Measurements from ENCODE around the gene SLC9A3. TPM values are rescaled to one million over a fixed set of nuclear protein-coding genes. Genes with fewer than 3 reads are reported as not detected.
"Not testable (repeated sequence)": the region's sequence is repeated elsewhere in the genome, so short reads cannot be mapped to it uniquely, and the experiment has no call there.

SLC9A3 gene
- total RNA-seq, 2 experiments from 2014 or later: 2.0 to 2.3 TPM

DNA sequence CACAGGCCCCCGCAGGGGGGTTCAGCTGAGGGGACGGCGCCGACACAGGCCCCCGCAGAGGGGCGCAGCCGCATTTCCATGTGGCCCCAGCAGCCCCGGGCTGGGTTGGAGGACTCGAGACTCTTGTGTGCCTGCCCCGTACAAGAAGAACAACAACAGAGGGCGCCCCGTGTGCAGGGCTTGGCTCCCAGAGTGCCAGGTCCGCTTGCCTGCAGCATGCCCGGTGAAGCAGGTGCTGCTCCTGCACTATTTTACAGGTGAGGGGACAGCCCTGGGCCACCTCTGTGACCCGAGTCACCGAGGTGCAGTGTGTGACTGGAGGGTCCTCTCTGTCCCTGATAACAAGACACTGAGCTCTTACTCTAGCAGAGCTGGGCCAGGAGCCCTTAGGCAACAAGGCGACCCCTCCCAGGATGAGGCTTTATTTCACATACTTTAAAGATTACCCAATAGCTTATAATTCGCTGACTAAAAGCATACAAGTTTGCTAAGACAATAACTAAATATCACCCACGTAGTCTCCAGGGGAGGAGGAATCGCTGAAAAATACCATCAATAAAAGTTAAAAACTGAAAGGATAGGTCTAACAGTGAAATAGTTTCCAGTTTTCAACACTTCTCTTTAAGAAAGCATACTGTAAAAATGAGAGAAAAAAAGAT, 41.7 kb upstream of the SLC9A3 start:
- POLR2A ChIA-PET: no interaction called here
- DNase-seq (no peak), ATAC-seq (ENCODE audit: low read depth) (no peak)
- peaks cover 16% of the 10 kb centered on the region for H3K27me3 Mint-ChIP-seq
- H3K27ac Mint-ChIP-seq: no peak overlapping the region
- no peaks in the 10 kb centered on the region for H3K36me3 Mint-ChIP-seq
- no peaks in the 10 kb centered on the region for H3K4me1 Mint-ChIP-seq
- H3K4me3 Mint-ChIP-seq: no peak overlapping the region
- no peaks in the 10 kb centered on the region for H3K9me3 Mint-ChIP-seq

DNA sequence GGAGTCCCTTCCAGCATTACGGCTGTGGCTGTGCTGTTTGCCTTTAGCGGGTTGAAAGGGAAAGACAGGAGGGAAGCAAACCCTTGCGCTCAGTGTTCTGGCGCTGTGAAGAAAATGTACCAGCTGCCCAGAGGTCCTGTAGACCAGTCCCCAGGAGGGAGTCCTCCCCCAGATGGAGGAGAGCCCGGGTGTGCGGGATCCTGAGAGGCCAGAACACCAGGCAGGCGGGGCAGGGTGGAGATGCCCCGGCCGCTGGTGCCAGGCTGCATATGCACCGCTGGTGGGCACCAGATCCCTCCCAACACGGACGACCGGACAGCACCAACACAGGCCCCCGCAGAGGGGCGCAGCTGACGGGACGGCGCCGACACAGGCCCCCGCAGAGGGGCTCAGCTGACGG, 37.2 kb upstream of the SLC9A3 start:
- Mint-ChIP-seq H3K9me3 (no peaks in the 10 kb centered on the region), H3K36me3 (no peaks in the 10 kb centered on the region), H3K27ac (no peak overlapping the region), H3K27me3 (peaks cover 13% of the 10 kb centered on the region), H3K4me1 (no peaks in the 10 kb centered on the region), H3K4me3 (no peak overlapping the region)
- DNase-seq: no peak
- POLR2A ChIA-PET: no interaction called here
- no peak for ATAC-seq (ENCODE audit: low read depth)

DNA sequence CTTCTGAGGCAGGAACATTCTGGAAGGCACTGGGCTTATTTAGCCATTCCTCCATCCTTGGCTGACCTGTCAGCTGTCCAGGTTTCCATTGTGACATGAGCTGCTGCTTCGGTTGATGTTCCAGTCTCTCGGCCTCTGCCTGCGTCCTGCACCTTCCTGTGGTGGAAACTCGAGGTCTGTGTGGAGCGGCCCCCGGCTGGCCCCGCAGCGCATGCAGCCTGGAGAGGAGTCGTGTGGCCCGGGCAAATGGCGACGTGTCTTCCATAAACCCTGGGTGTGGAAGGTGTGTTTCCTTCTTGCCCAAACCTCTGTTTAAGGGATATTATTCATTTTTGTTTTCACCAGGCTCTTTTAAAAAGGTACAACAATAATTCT, 36.5 kb upstream of the SLC9A3 start:
- no peaks in the 10 kb centered on the region for H3K36me3 Mint-ChIP-seq
- no peak for DNase-seq
- POLR2A ChIA-PET: no interaction called here
- H3K27me3 Mint-ChIP-seq: peaks cover 7% of the 10 kb centered on the region
- ATAC-seq (ENCODE audit: low read depth): no peak
- no peak overlapping the region for H3K4me3 Mint-ChIP-seq
- no peaks in the 10 kb centered on the region for H3K4me1 Mint-ChIP-seq
- H3K27ac Mint-ChIP-seq: no peak overlapping the region
- H3K9me3 Mint-ChIP-seq: no peaks in the 10 kb centered on the region

DNA sequence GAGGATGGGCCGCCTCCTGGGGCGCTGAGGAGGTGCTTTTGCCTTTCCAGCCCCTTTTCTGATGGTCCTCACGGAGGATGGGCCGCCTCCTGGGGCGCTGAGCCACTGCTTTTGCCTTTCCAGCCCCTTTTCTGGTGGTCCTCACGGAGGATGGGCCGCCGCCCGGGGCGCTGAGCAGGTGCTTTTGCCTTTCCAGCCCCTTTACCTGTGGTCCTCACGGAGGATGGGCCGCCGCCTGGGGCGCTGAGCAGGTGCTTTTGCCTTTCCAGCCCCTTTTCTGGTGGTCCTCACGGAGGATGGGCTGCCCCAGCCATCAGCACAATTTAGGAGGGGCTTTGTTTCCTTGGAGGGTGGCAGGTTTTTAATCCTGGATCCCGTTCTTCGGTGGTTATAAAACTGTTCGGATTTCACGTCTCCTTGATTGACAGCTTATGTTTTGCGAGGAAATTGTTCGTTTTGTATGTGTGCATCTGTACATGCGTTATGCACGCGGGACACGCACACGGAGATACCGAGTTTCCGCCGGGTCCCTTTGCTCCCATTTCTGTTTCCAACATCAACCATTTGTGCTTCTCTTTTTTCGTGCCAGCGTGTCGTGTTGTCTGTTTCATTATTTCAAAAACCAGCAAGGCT, 34.7 kb upstream of the SLC9A3 start:
- no peak overlapping the region for H3K4me3 Mint-ChIP-seq
- POLR2A ChIA-PET: no interaction called here
- H3K36me3 Mint-ChIP-seq: no peaks in the 10 kb centered on the region
- DNase-seq: no peak
- ATAC-seq (ENCODE audit: low read depth): no peak
- peaks cover 6% of the 10 kb centered on the region for H3K27me3 Mint-ChIP-seq
- H3K4me1 Mint-ChIP-seq: no peaks in the 10 kb centered on the region
- no peaks in the 10 kb centered on the region for H3K9me3 Mint-ChIP-seq
- no peak overlapping the region for H3K27ac Mint-ChIP-seq

DNA sequence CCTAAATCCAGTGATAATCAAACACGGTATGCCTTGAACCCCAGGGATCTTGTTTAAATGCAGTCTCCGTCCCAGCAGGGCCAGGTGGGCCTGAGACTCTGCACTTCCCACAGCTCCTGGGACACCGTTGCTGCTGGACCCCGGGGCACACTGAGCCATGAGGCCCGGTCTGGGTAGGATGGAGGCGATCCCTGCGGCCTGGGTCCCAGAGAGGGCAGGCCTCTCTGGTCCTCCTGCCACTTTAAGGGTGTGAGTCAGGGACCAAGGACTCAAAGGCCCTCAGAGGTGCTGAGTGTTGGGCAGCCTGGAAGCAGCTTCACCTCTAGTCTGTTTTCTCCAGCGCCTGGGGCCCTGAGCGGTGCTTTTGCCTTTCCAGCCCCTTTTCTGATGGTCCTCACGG, 34.1 kb upstream of the SLC9A3 start:
- Mint-ChIP-seq H3K27me3 (peaks cover 6% of the 10 kb centered on the region), H3K4me3 (no peak overlapping the region), H3K4me1 (no peaks in the 10 kb centered on the region), H3K9me3 (no peaks in the 10 kb centered on the region), H3K27ac (no peak overlapping the region), H3K36me3 (no peaks in the 10 kb centered on the region)
- DNase-seq (no peak), ATAC-seq (ENCODE audit: low read depth) (no peak)
- POLR2A ChIA-PET: no interaction called here

- DNase-seq; H3K27me3 Mint-ChIP-seq; POLR2A ChIA-PET; H3K9me3 Mint-ChIP-seq; H3K4me3 Mint-ChIP-seq; H3K27ac Mint-ChIP-seq; H3K4me1 Mint-ChIP-seq; H3K36me3 Mint-ChIP-seq; ATAC-seq (ENCODE audit: low read depth): not testable (repeated sequence)
These were observed 33.7 kb upstream of the SLC9A3 start for GRCh38 chr5:557917-558316.

DNA sequence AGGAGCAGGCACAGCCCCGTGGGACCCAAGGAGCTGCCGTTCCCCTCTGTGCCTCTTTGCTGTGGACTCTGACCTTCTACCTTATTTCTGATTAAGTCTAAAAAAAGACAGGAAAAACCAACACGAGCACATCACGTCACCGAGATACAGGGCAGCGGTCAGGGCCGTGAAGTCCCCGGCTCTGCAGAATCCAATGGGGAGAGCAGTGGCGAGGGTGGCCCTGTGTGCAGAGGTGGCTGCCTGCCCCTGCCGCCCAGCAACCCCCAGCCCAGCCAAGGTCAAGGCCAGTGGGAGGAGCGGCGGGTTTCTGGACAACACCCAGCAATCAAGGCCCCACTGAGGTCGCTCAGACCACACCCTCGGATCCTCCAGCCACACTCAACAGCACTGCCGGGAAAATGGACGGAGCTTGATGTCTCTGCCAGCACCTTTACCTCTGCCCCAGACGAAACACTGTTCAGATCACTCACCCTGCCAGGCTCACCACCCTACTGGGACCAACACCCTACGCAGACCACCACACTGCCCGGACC, 32.7 kb upstream of the SLC9A3 start:
- Mint-ChIP-seq H3K27me3 (peaks cover 6% of the 10 kb centered on the region), H3K9me3 (no peaks in the 10 kb centered on the region), H3K4me3 (no peak overlapping the region), H3K36me3 (no peaks in the 10 kb centered on the region), H3K27ac (no peak overlapping the region), H3K4me1 (no peaks in the 10 kb centered on the region)
- DNase-seq: no peak
- ATAC-seq (ENCODE audit: low read depth): no peak
- POLR2A ChIA-PET: no interaction called here

DNA sequence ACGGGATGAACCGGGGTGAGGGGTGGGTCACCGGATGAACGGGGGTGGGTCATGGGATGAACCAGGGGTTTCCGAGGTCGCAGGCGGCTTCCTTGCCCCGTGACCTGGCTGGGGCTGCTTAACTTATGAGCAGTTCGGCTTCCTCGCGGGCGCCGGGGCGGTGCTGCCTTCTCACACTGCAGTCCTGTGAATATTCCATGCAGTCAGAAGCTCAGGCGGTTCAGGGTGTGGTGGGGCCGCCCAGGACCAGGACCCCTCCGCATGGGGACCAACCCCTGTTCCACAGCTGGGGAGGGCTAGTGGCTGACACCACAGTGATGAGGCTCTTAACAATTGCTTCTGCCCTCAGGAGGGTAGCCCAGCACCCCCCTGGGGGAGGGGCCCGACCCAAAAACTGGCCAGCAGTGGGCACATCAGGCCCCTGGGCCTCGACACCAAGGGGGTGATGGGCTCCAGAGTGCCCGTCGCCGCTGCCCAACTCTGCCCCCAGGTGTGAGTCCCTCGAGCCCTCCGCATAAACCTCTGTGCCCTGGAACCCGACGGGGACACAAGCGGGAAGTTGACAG, 30.9 kb upstream of the SLC9A3 start:
- Mint-ChIP-seq H3K27ac (no peak overlapping the region), H3K36me3 (no peaks in the 10 kb centered on the region), H3K4me1 (no peaks in the 10 kb centered on the region), H3K4me3 (no peak overlapping the region), H3K27me3 (peaks cover 8% of the 10 kb centered on the region), H3K9me3 (no peaks in the 10 kb centered on the region)
- POLR2A ChIA-PET: no interaction called here
- ATAC-seq (ENCODE audit: low read depth) (no peak), DNase-seq (no peak)

DNA sequence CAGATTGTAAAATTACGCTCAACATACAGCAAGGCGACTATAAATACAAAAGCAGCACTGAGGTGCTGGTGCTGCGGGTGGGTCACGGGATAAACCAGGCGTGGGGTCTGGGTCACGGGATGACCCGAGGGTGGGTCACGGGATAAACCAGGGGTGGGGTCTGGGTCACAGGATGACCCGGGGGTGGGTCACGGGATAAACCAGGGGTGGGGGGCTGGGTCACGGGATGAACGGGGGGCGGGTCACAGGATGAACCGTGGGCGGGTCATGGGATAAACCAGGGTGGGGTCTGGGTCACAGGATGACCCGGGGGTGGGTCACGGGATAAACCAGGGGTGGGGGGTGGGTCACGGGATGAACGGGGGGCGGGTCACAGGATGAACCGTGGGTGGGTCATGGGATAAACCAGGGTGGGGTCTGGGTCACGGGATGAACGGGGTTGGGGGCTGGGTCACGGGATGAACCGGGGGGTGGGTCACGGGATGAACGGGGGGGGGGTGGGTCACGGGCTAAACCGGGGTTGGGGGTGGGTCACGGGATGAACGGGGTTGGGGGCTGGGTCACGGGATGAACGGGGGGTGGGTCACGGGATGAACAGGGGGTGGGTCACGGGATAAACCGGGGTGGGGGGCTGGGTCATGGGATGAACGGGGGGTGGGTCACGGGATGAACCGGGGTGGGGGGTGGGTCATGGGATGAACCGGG, 30.2 kb upstream of the SLC9A3 start:
- Mint-ChIP-seq H3K4me3 (no peak overlapping the region), H3K9me3 (no peaks in the 10 kb centered on the region), H3K27me3 (peaks cover 8% of the 10 kb centered on the region), H3K27ac (no peak overlapping the region), H3K36me3 (no peaks in the 10 kb centered on the region), H3K4me1 (no peaks in the 10 kb centered on the region)
- DNase-seq (no peak), ATAC-seq (ENCODE audit: low read depth) (no peak)
- POLR2A ChIA-PET: no interaction called here

- DNase-seq: no peak
- Mint-ChIP-seq H3K9me3 (no peaks in the 10 kb centered on the region), H3K27ac (no peak overlapping the region), H3K36me3 (no peaks in the 10 kb centered on the region), H3K27me3 (peaks cover 11% of the 10 kb centered on the region), H3K4me1 (no peaks in the 10 kb centered on the region), H3K4me3 (no peak overlapping the region)
- ATAC-seq (ENCODE audit: low read depth): no peak
- POLR2A ChIA-PET: no interaction called here
These were observed 29.6 kb upstream of the SLC9A3 start for GRCh38 chr5:553874-554273.

GRCh38 chr5:551406-551805, 27.2 kb upstream of the SLC9A3 start:
- H3K9me3 Mint-ChIP-seq: no peaks in the 10 kb centered on the region
- DNase-seq (no peak), ATAC-seq (ENCODE audit: low read depth) (no peak)
- POLR2A ChIA-PET: no interaction called here
- H3K27me3 Mint-ChIP-seq: peaks cover 11% of the 10 kb centered on the region
- no peak overlapping the region for H3K4me3 Mint-ChIP-seq
- no peak overlapping the region for H3K27ac Mint-ChIP-seq
- no peaks in the 10 kb centered on the region for H3K4me1 Mint-ChIP-seq
- no peaks in the 10 kb centered on the region for H3K36me3 Mint-ChIP-seq

DNA sequence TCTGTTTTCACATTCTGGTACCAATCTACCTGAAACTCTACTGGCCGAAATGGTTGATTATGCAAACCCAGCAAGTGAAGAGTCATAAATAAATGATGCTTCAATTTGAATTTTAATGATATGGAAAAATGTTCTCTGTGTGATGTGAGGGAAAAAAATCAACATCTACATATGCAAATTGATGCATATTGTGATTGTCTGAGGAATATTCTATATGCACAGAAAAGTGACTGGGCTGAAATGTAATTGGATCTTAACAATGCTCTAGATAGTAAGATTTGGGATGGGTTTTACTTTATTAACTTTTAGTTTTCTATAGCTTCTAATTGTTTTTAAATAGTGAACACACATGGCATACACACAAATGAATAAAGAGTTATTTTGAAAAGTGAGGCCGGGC, 25.0 kb upstream of the SLC9A3 start:
- ATAC-seq (ENCODE audit: low read depth) (no peak), DNase-seq (no peak)
- POLR2A ChIA-PET: no interaction called here
- no peak overlapping the region for H3K4me3 Mint-ChIP-seq
- H3K36me3 Mint-ChIP-seq: no peaks in the 10 kb centered on the region
- no peaks in the 10 kb centered on the region for H3K4me1 Mint-ChIP-seq
- peaks cover 11% of the 10 kb centered on the region for H3K27me3 Mint-ChIP-seq
- H3K9me3 Mint-ChIP-seq: no peaks in the 10 kb centered on the region
- H3K27ac Mint-ChIP-seq: no peak overlapping the region

DNA sequence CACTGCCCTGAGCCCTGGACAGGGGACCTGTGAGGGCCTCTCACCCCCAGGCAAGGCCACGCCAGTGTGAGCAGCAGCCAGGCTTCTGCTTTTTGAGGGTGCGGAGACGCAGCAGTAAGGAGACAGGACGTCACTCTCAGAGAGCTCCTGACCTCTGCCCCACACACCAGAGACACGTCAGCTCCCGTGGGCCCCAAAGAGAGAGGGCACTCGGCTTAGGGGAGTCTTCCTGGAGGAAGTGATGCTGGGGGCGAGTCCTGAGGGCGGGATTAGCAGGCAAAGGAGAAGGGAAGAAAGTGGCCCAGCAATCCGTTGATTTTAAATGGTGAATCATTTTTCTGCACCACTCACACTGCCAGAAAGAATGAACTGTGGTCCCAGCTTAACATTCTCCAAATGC, 24.0 kb upstream of the SLC9A3 start:
- H3K36me3 Mint-ChIP-seq: no peaks in the 10 kb centered on the region
- peaks cover 8% of the 10 kb centered on the region for H3K4me1 Mint-ChIP-seq
- no peak overlapping the region for H3K4me3 Mint-ChIP-seq
- no peak for ATAC-seq (ENCODE audit: low read depth)
- POLR2A ChIA-PET: no interaction called here
- no peaks in the 10 kb centered on the region for H3K9me3 Mint-ChIP-seq
- no peak overlapping the region for H3K27ac Mint-ChIP-seq
- peaks cover 11% of the 10 kb centered on the region for H3K27me3 Mint-ChIP-seq
- no peak for DNase-seq
